HCT116 (cell line): ENCODE data around the gene TSPAN10. TPM values are rescaled to one million over a fixed set of nuclear protein-coding genes. Genes with fewer than 3 reads are reported as not detected.
A peak's percentile ranks its signal among the peaks of the same experiment; 100 is the strongest.

Experiments used
- ATAC-seq: fragments of 200-7000 bp; cut with Tn5 transposase; 2 replicates; pipeline ENCODE4 v1.9.1; 2020; ENCODE audit warnings: mild to moderate bottlenecking, moderate library complexity
- BruUV-seq: library from RNA; stranded (reverse); fragments of 400-500 nt; replicated peaks from 2 replicates; lab custom pipeline; 2021; lab: Mats Ljungman, UMichigan
- CTCF ChIA-PET: fragments of 300-600 bp; sonication (Branson Sonifier 250); formaldehyde crosslinking; loops from one replicate; lab custom pipeline; 2021; ENCODE audit warnings: antibody characterized with exemption; lab: Charles Lee
- POLR2A ChIA-PET: fragments of 300-600, 350-600 bp; sonication (Branson Sonifier 250); formaldehyde crosslinking; loops from one replicate; lab custom pipeline; 2021; ENCODE audit warnings: antibody characterized with exemption; lab: Charles Lee
- RAD21 ChIA-PET, 2 experiments: fragments of 300-600 bp; sonication (Branson Sonifier 250); formaldehyde crosslinking; loops; one replicate each; lab custom pipeline; 2023; ENCODE audit warnings: low total read pairs in 2 of 2; ENCODE audit not compliant: uncharacterized antibody in 2 of 2, unreplicated experiment in 2 of 2, low non-redundant PET in 1 of 2; lab: Charles Lee
- DNase-seq: peaks from one replicate; pipeline ENCODE4 v3.0.0-alpha.2; 2010; ENCODE audit warnings: low read depth, low spot score
- H2AFZ ChIP-seq: fragments of 200-600 bp; shearing (Covaris generic), sonication (generic); 2 replicates; pipeline ENCODE4 v1.6.1; 2017; ENCODE audit warnings: low read depth, mixed run types, mixed read lengths, antibody characterized with exemption, low read length; ENCODE audit not compliant: poor library complexity, severe bottlenecking
- H3K27ac ChIP-seq: 2 replicates; pipeline ENCODE4 v1.5.1; 2012; ENCODE audit warnings: low read depth, low read length
- H3K27me3 ChIP-seq: fragments of 200-600 bp; sonication (generic); 2 replicates; pipeline ENCODE4 v1.6.1; 2016; ENCODE audit warnings: mixed run types, low read length, mixed read lengths; ENCODE audit not compliant: insufficient read depth
- H3K36me3 ChIP-seq, 2 experiments: fragments of 200-500 bp in 1 of 2; fragments of 200-600 bp in 1 of 2; sonication (Bioruptor generic) in 1 of 2; sonication (generic) in 1 of 2; 2 replicates each; pipeline versions ENCODE4 v1.5.1 to v1.6.1; 2014 to 2016; ENCODE audit warnings: low read length in 2 of 2, inconsistent platforms in 1 of 2, mixed read lengths in 1 of 2, mixed run types in 1 of 2; ENCODE audit not compliant: insufficient read depth in 2 of 2, control insufficient read depth in 1 of 2
- H3K4me1 ChIP-seq, 2 experiments: fragments of 200-600 bp in 1 of 2; sonication (generic) in 1 of 2; 2 replicates each; pipeline versions ENCODE4 v1.5.1 to v1.6.1; 2012 to 2017; ENCODE audit warnings: low read length in 2 of 2, inconsistent platforms in 1 of 2, mild to moderate bottlenecking in 1 of 2, mixed read lengths in 1 of 2, mixed run types in 1 of 2, moderate library complexity in 1 of 2; ENCODE audit not compliant: insufficient read depth in 2 of 2, control insufficient read depth in 1 of 2
- H3K4me2 ChIP-seq: fragments of 200-600 bp; sonication (generic); 2 replicates; pipeline ENCODE4 v1.6.1; 2017; ENCODE audit warnings: mixed run types, low read length, mixed read lengths
- H3K4me3 ChIP-seq, 2 experiments: fragments of 200-600 bp in 1 of 2; sonication (generic) in 1 of 2; replicated peaks in 1 of 2; 2 replicates each; pipeline ENCODE4 v1.5.1; 2011 to 2016; ENCODE audit warnings: low read length in 2 of 2, control low read depth in 1 of 2, low read depth in 1 of 2, mild to moderate bottlenecking in 1 of 2, mixed read lengths in 1 of 2, mixed run types in 1 of 2
- H3K79me2 ChIP-seq: fragments of 200-600 bp; sonication (generic); 2 replicates; pipeline ENCODE4 v1.6.1; 2017; ENCODE audit warnings: mild to moderate bottlenecking, mixed run types, low read length, moderate library complexity, mixed read lengths; ENCODE audit not compliant: insufficient read depth
- H3K9ac ChIP-seq: fragments of 200-600 bp; sonication (generic); 2 replicates; pipeline ENCODE4 v1.6.1; 2016; ENCODE audit warnings: low read length, mixed read lengths
- H3K9me2 ChIP-seq: fragments of 200-600 bp; sonication (generic), shearing (Covaris generic); 2 replicates; pipeline ENCODE4 v1.6.1; 2017; ENCODE audit warnings: mixed run types, mild to moderate bottlenecking, moderate library complexity; ENCODE audit not compliant: insufficient read depth
- H3K9me3 ChIP-seq, 2 experiments: fragments of 200-500 bp in 1 of 2; fragments of 200-600 bp in 1 of 2; sonication (Bioruptor generic) in 1 of 2; sonication (generic) in 1 of 2; 2 replicates each; pipeline ENCODE4 v1.6.1; 2014 to 2017; ENCODE audit warnings: low read length in 2 of 2, mixed read lengths in 2 of 2, inconsistent platforms in 1 of 2, low read depth in 1 of 2, mild to moderate bottlenecking in 1 of 2, mixed run types in 1 of 2, moderate library complexity in 1 of 2; ENCODE audit not compliant: control insufficient read depth in 1 of 2, insufficient read depth in 1 of 2
- H4K20me1 ChIP-seq: fragments of 200-600 bp; sonication (generic), shearing (Covaris generic); 2 replicates; pipeline ENCODE4 v1.6.1; 2017; ENCODE audit warnings: mixed run types, mild to moderate bottlenecking, moderate library complexity; ENCODE audit not compliant: insufficient read depth
- CEBPB ChIP-seq: IDR thresholded peaks from 2 replicates; pipeline ENCODE4 v1.6.1; 2012; ENCODE audit warnings: low read depth
- EGR1 ChIP-seq: IDR thresholded peaks from 2 replicates; pipeline ENCODE4 v1.6.1; 2012; ENCODE audit warnings: low read depth
- FOSL1 ChIP-seq: IDR thresholded peaks from 2 replicates; pipeline ENCODE4 v1.6.1; 2012; ENCODE audit warnings: low read depth
- MAX ChIP-seq: IDR thresholded peaks from 2 replicates; pipeline ENCODE4 v1.6.1; 2012
- SIN3A ChIP-seq: IDR thresholded peaks from 2 replicates; pipeline ENCODE4 v1.6.1; 2012; ENCODE audit warnings: low read depth
- SP1 ChIP-seq: IDR thresholded peaks from 2 replicates; pipeline ENCODE4 v1.6.1; 2012; ENCODE audit warnings: low read depth
- TCF7L2 ChIP-seq: IDR thresholded peaks from 2 replicates; pipeline ENCODE4 v1.7.0; 2011; ENCODE audit warnings: borderline replicate concordance, inconsistent platforms; ENCODE audit not compliant: insufficient read depth, insufficient read length; ENCODE audit errors: extremely low read depth
- YY1 ChIP-seq: IDR thresholded peaks from 2 replicates; pipeline ENCODE4 v1.6.1; 2011; ENCODE audit warnings: low read length, low read depth, moderate library complexity, mild to moderate bottlenecking; ENCODE audit not compliant: insufficient replicate concordance; ENCODE audit errors: extremely low read depth
- ZFX ChIP-seq: fragments of 450-650 bp; IDR thresholded peaks from 2 replicates; pipeline ENCODE4 v1.6.1; 2017
- intact Hi-C: fragments of 100-400 bp; cut with micrococcal nuclease; formaldehyde crosslinking; loops from 2 replicates; pipeline ENCODE4 v1.10.0; 2022
- total RNA-seq: library from RNA; stranded (reverse); gene quantifications from one replicate; pipeline ENCODE4 v1.2.1, GENCODE V29; 2021; ENCODE audit not compliant: unreplicated experiment
- TF ChIP-seq, protein P1 (sequence below), 3 experiments: fragments of 200-600 bp in 1 of 3; sonication (generic) in 1 of 3; IDR thresholded peaks in 2 of 3; conservative IDR thresholded peaks in 1 of 3; 2 replicates each; pipeline ENCODE4 v1.5.1; 2012 to 2017; ENCODE audit warnings: low read depth in 2 of 3, low read length in 2 of 3, antibody characterized with exemption in 1 of 3, borderline replicate concordance in 1 of 3, control low read depth in 1 of 3, mild to moderate bottlenecking in 1 of 3, mixed read lengths in 1 of 3, mixed run types in 1 of 3, moderate library complexity in 1 of 3; ENCODE audit not compliant: insufficient read depth in 1 of 3
- TF ChIP-seq, protein P2 (sequence below): IDR thresholded peaks from 2 replicates; pipeline ENCODE4 v1.6.1; 2012

Gene TSPAN10
- total RNA-seq, 1 experiment from 2014 or later, result 2.3 TPM

GRCh38 chr17:81684442-81684911 lies 47.5 kb downstream of the TSPAN10 start:
- intact Hi-C loops, result no loop called here
- H3K4me1 ChIP-seq, result peaks cover 18 to 23% of the 10 kb centered on the region in 2 experiments
- H3K4me3 ChIP-seq, result peak overlapping the region; percentile 86 to 99
- ATAC-seq, result no peak; the same call in 1 of the 2 replicates
- no peaks in the 10 kb centered on the region for H3K27me3 ChIP-seq
- H4K20me1 ChIP-seq, result peaks cover 6% of the 10 kb centered on the region; the same call in 1 of the 2 replicates
- no peaks in the 10 kb centered on the region for H3K9me3 ChIP-seq
- H3K36me3 ChIP-seq, result peaks cover 22 to 46% of the 10 kb centered on the region in 2 experiments
- TSS peak; percentile 78 for BruUV-seq
- DNase-seq, result no peak
- H3K9ac ChIP-seq, result peak overlapping the region; percentile 85
- H3K4me2 ChIP-seq, result peak overlapping the region; percentile 100
- ChIA-PET CTCF (interaction anchor here (1.2 kb wide), 1 partner anchor 9 kb away, joined by 8 read pairs; no protein-coding TSS in a partner anchor), POLR2A (interaction anchor here (1.0 to 4.4 kb wide), 8 partner anchors 9 to 166 kb away, joined by 3 to 33 read pairs (median 6); partner anchors contain the start of gene MRPL12), RAD21 (interaction anchor here in 1 of 2 experiments (1.2 kb wide), 1 partner anchor 17 kb away, joined by 4 read pairs; the partner anchor contains the start of genes CCDC137 and OXLD1)
- peaks cover 79% of the 10 kb centered on the region for H3K79me2 ChIP-seq
- H3K27ac ChIP-seq, result peak overlapping the region; percentile 92
- no peak overlapping the region for H2AFZ ChIP-seq
- H3K9me2 ChIP-seq, result no peaks in the 10 kb centered on the region
- TF ChIP-seq ZFX, result peak; percentile 77; the same call in 1 of the 2 replicates
- TF ChIP-seq FOSL1, result no peak

GRCh38 chr17:81685108-81685507 lies 48.1 kb downstream of the TSPAN10 start:
- no peak for TF ChIP-seq CEBPB
- no peak for TF ChIP-seq SP1
- no peak for TF ChIP-seq ZFX
- TF ChIP-seq YY1, result no peak
- no peak for TF ChIP-seq MAX
- TF ChIP-seq, protein P1, sequence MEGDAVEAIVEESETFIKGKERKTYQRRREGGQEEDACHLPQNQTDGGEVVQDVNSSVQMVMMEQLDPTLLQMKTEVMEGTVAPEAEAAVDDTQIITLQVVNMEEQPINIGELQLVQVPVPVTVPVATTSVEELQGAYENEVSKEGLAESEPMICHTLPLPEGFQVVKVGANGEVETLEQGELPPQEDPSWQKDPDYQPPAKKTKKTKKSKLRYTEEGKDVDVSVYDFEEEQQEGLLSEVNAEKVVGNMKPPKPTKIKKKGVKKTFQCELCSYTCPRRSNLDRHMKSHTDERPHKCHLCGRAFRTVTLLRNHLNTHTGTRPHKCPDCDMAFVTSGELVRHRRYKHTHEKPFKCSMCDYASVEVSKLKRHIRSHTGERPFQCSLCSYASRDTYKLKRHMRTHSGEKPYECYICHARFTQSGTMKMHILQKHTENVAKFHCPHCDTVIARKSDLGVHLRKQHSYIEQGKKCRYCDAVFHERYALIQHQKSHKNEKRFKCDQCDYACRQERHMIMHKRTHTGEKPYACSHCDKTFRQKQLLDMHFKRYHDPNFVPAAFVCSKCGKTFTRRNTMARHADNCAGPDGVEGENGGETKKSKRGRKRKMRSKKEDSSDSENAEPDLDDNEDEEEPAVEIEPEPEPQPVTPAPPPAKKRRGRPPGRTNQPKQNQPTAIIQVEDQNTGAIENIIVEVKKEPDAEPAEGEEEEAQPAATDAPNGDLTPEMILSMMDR (IDR thresholded peaks at IDR 0.05 in 2 of 3, conservative IDR thresholded peaks at IDR 0.05 in 1 of 3; ENCODE audit: borderline replicate concordance in 1 of 3, insufficient read depth in 1 of 3, low read depth in 2 of 3, low read length in 2 of 3), result no peak
- TF ChIP-seq FOSL1, result no peak
- no peak; the same call in 1 of the 2 replicates for TF ChIP-seq SIN3A
- no peak for TF ChIP-seq EGR1
- no peak for TF ChIP-seq TCF7L2
- TF ChIP-seq, protein P2, sequence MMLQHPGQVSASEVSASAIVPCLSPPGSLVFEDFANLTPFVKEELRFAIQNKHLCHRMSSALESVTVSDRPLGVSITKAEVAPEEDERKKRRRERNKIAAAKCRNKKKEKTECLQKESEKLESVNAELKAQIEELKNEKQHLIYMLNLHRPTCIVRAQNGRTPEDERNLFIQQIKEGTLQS, result no peak
- H3K79me2 ChIP-seq, result peaks cover 86% of the 10 kb centered on the region
- peaks cover 6% of the 10 kb centered on the region; the same call in 1 of the 2 replicates for H4K20me1 ChIP-seq
- ChIA-PET RAD21 (interaction anchor here in 1 of 2 experiments (0.6 kb wide), 1 partner anchor 462 kb away, joined by 4 read pairs; the partner anchor contains the start of gene CEP131), CTCF (no interaction called here), POLR2A (interaction anchor here (1.2 to 4.4 kb wide), 4 partner anchors 17 to 166 kb away, joined by 3 to 33 read pairs (median 6); partner anchors contain the start of gene MRPL12)
- no peaks in the 10 kb centered on the region for H3K9me3 ChIP-seq
- no peak for ATAC-seq
- H3K4me2 ChIP-seq, result peak overlapping the region; percentile 100
- H3K9ac ChIP-seq, result peak overlapping the region; percentile 85
- peak overlapping the region; percentile 86 to 99 for H3K4me3 ChIP-seq
- peaks cover 18 to 23% of the 10 kb centered on the region in 2 experiments for H3K4me1 ChIP-seq
- no peaks in the 10 kb centered on the region for H3K27me3 ChIP-seq
- H2AFZ ChIP-seq, result no peak overlapping the region
- intact Hi-C loops, result no loop called here
- peak overlapping the region; percentile 92 for H3K27ac ChIP-seq
- H3K36me3 ChIP-seq, result peaks cover 22 to 53% of the 10 kb centered on the region in 2 experiments
- no TSS peak for BruUV-seq
- no peak for DNase-seq
- no peaks in the 10 kb centered on the region for H3K9me2 ChIP-seq
